Measurements from ENCODE around the gene ADAM11.
"Not testable (repeated sequence)": the region's sequence is repeated elsewhere in the genome, so short reads cannot be mapped to it uniquely, and the experiment has no call there.

The ADAM11 gene

GRCh38 chr17:44795928-44796327 is 37.1 kb downstream of the ADAM11 start:
- no peak for DNase-seq (ENCODE audit: low read depth in 2 of 2)

- no peak for DNase-seq (ENCODE audit: low read depth in 2 of 2)
These were observed 37.9 kb downstream of the ADAM11 start for GRCh38 chr17:44796731-44797130.

GRCh38 chr17:44797802-44798201 is 39.0 kb downstream of the ADAM11 start:
- DNase-seq (ENCODE audit: low read depth in 2 of 2): no peak

DNA sequence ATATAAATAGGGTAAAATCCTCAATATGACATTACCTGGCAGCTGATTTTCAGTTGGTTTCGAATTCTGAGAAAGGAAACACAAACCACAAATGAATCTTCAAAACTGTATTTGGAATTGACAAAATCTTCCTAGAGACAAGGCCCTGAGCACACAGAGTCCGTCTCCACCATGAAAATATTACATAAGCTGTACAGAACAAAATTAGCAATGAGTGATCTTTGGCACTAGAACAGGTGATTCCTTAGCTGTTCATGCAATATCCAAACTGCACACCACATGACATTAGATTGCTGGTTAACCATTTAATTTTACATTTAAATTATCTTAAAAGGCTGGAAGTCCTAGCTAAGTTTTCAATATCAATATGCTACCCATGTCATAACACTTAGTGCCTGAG is 39.6 kb downstream of the ADAM11 start:
- no peak for DNase-seq (ENCODE audit: low read depth in 2 of 2)

GRCh38 chr17:44801880-44802279 is 43.1 kb downstream of the ADAM11 start:
- no peak for DNase-seq (ENCODE audit: low read depth in 2 of 2)

DNA sequence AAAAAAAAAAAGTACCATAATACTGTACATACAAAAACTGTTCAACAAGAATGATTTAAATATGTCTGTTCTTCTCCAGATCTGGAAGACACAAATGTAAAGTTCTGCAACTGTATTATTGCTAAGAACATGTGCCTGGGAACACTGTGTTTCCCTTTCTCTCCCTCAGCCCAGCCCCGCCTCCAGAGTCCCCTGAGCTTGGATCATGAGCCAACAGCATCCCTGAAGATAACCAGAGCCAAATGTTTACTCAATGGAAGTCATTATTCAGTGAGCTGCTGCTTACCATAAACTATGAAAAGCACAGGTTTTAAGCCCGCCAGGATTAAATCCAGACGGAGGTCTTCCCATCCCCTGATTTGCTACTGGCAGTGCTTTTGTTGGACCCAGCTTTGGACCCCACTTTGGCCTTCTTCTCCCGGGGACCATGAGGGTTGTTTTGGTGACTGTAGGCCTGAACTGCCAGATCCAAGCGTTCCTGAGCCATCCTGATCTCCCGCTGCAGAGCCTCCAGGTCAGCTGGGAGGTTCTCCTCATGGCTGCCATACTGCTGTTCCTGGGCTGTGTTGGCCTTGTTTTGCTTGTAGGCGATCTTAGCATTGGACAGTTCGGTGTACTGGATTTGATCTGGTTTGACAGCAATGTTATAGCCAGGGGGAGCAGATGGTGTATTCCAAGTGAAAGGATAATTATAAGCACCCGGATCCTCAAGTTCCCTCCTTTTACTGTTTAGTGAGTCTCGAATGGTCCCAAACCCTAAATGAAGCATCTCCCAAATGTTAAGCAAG is 45.7 kb downstream of the ADAM11 start:
- no peak for DNase-seq (ENCODE audit: low read depth in 2 of 2)

DNA sequence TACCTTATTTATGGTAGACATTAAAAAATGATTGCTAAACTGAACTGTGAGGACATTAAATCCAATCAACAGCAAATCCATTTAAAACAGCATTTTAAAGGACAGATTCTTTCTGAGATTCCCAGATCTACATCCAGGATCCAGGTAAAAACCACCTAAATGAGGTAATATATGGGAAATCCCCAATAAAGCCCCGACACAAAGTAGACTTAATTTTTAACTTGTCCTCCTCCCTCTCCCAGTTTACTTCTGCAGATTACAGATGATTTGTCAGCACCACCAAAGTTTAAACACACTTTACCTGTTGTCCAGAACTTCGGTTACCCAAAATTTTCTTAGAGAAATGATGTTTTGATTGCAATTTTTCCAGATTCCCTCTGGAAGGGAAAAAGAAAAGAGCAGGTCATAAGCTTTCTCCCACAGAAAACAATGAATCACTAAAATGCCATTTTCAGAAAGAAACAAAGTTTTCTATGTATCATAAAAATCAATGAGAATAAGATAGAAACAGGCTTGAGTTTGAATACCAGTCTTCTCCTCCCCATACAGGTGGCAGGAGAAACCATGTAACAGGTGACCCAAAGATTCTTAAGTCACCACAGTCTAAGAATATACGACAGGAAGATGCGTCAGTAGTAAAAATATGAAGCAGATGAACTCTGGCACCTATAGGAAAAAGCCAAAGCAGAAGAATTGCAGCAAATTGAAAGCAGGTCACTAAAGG is 48.5 kb downstream of the ADAM11 start:
- DNase-seq (ENCODE audit: low read depth in 2 of 2): no peak

DNA sequence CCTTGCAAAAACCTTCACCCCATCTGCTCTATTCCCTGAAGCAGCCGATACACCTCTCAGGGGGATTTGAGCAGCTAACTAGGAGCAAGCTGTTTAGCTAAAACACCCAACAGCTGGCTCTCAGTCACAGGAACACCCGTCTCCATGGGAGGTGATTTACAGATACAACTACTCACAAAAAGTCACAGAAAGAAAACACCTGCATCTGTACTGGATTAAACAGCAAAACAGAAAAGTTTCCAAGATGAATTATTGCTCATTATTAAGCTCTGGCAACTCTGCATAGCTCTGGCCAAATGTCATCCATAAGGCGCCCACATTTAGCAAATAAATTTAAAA is 49.0 kb downstream of the ADAM11 start:
- no peak for DNase-seq (ENCODE audit: low read depth in 2 of 2)

DNA sequence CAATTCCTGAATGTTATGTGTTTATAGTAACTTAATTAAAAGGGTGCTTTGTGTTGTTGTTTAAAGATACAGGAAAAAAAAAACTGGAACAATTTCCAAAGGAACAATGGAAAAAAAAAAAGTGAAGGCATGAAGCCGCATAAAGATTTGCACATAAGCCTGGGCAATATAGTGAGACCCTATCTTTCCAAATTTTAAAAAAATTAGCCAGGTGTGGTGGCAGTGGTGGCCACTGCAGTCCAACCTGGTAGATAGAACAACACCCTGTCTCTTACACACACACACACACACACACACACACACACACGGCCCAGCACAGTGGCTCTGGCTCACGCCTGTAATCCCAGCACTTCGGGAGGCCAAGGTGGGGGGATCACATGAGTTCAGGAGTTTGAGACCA is 49.4 kb downstream of the ADAM11 start:
- DNase-seq (ENCODE audit: low read depth in 2 of 2): no peak

DNA sequence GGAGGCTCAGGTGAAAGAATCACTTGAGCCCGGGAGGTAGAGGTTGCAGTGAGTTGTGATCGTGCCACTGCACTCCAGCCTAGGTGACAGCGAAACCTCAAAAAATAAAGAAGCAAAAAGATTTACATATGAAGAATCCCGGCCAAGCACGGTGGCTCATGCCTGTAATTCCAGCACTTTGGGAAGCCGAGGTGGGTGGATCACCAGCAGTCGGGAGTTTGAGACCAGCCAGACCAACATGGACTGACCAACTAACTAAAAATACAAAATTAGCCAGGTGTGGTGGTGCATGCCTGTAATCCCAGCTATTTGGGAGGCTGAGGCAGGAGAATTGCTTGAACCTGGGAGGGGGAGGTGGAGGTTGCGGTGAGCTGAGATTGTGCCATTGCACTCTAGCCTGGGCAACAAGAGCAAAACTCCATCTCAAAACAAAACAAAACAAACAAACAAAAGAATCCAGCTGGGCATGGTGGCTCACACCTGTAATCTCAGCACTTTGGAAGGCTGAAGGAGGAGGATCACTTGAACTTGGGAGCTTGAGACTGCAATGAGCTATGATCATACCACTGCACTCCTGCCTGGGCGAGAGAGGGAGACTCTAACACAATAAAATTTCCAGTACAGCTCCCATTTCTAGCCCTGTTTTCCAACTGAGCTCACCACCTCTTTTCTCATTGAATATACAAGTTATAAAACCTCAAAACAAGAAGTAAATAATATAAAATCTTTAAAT is 50.0 kb downstream of the ADAM11 start:
- DNase-seq (ENCODE audit: low read depth in 2 of 2): not testable (repeated sequence)

GRCh38 chr17:44812263-44812662 is 53.5 kb downstream of the ADAM11 start:
- no peak for DNase-seq (ENCODE audit: low read depth in 2 of 2)

- DNase-seq (ENCODE audit: low read depth in 2 of 2): not testable (repeated sequence)
These were observed 59.7 kb downstream of the ADAM11 start for GRCh38 chr17:44818508-44818907.

GRCh38 chr17:44820631-44821212 is 61.9 kb downstream of the ADAM11 start:
- no peak for DNase-seq (ENCODE audit: low read depth in 2 of 2)

- not testable (repeated sequence) for DNase-seq (ENCODE audit: low read depth in 2 of 2)
These were observed 66.4 kb downstream of the ADAM11 start for GRCh38 chr17:44825236-44825635.

- DNase-seq (ENCODE audit: low read depth in 2 of 2): no peak
These were observed 67.5 kb downstream of the ADAM11 start for GRCh38 chr17:44826123-44826790.

DNA sequence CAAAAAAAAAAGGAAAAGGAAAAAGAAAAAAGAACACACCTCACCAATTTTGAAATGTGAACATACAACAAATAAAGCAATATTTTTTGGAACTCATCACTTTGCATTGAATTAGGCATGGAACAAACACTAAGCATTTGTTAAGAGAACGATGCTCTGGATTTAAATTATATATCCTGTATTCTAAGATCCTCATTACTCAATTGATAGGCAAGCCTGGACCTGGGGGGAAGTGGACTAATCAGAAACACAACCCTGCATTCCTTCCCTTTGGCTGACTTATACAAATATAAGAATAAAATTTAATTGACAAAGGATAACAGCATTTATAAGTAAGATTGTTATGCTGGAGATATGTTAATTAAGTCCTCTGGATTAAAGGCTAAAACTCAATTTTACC is 69.1 kb downstream of the ADAM11 start:
- no peak for DNase-seq (ENCODE audit: low read depth in 2 of 2)

DNA sequence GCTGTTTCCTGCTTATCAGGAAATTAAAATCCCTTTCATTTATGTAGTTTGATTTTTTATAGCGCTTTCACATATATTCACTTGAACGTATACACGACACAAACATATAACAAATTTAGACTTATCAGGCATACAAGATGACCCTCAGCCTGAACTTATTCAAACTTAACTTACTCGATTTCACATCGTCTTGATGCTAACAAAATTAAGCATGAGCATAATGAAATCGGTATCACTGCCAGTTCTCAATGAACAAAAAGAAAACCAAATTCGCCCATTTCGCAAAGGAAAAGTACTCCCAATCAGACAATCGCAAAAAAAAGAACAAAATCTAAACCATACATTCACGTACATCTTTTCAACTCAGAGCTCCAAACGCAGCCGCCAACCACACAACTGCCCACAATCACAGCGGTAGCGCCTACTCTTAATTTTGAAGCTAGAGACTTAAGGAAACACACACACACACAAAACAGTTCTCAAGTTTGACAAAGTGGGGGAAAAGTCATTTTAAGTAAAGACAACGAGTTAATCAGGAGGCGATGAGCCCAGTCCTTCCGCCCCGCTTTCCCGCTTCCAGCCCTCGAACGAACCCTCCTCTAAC is 70.2 kb downstream of the ADAM11 start:
- DNase-seq (ENCODE audit: low read depth in 2 of 2): no peak

- DNase-seq (ENCODE audit: low read depth in 2 of 2): no peak
These were observed 71.0 kb downstream of the ADAM11 start, which contains the start of gene GJC1 for GRCh38 chr17:44829523-44830358. Gene GJC1, minus strand, starts transcription at chr17:44830287. Its CDS starts 24,470 bp downstream, at chr17:44805817.

DNA sequence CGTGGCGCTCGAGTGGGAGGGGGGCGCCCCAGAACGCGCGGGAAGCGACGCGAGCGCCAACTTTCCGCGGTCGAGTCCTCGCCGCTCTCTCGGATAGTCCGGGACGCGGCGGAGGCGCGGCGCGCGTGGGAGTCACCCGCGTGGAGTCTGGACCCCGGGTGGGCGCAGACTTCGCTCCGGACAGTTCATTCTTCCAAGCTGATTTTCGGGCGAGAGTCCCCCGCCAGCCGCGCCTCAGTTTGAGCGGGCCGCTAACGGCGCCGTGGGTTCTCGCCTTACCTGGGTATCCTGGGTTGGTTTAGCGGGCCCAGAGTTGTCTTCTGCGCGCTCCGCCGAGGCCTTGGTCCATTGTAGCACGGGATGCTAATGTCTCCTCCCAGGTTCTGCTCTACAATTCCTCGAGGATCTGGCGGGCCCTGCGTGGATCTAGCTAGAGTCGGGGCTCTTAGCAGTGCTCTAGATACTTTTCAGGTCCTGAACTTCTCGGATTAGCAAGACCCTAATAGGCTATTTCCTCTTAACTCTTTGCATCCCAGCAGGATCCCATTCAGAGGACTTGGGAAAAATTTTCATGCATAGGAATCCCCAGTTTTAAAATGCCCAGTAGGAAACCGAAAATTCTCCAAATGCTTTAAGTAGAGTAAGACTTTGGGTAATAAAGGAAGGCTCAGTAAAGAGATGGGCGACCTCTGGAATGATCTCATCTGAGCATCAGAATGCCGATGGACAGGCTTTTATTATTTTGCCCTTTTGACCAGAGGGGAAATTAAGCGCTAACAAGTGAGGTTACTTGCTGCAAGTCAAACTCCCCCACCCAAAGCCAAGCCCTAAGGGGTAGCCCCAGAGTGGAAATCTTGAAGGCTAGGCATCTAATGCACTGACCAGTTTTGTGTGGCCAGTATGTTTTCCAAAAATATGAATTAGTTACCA is 71.8 kb downstream of the ADAM11 start:
- DNase-seq (ENCODE audit: low read depth in 2 of 2): no peak

Data from stimulated activated CD4-positive, alpha-beta T cell treated with anti-CD3 and anti-CD28 coated beads, Interleukin-12 subunit alpha, Interleukin-12 subunit beta, amount 100 ng/mL, for 24 hours (primary cell).